Renal pelvis (tissue), 4 donors: Measurements from ENCODE around the gene MYL3. TPM values are rescaled to one million over a fixed set of nuclear protein-coding genes. Genes with fewer than 3 reads are reported as not detected.

Experiments
- DNase-seq: peaks from one replicate; pipeline ENCODE4 v3.0.0-alpha.2; 2013
- polyA plus RNA-seq, 3 donors: library from polyadenylated mRNA; unstranded; fragments of 120-200 nt; gene quantifications; one replicate each; pipeline ENCODE4 v1.2.1, GENCODE V29; 2013; ENCODE audit not compliant: insufficient read length in 3 of 3

MYL3 gene
- polyA plus RNA-seq, 3 donors: 25.0 to 28.2 (median 25.4) TPM

DNA sequence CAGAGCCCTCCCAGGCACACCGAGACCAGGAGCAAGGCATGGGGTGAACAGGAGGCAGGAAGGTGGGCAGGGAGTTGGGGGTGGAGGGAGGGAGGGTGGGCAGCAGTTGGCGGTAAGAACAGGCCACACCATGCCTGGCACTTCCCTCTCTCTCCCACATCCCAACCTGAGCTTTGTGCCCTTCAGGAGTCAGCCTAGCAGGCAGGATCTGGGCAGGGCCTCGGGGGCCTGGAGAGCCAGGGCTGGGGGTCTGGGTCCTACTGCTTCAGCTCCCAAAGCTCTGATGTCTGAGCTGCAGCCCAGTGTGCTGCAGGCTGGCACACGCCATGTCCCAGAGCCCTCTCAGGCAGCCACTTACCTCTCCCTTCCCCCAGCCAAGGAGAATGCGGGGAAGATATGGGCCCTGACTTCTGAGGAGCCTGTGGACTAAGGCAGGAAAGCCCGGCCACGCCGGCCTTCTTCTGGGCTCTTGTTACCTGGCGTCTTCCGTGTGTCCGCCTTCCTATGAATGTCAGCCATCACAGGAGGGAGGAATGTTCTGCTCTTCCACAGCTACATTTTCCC is 2.9 kb upstream of the MYL3 start:
- DNase-seq: no peak

DNA sequence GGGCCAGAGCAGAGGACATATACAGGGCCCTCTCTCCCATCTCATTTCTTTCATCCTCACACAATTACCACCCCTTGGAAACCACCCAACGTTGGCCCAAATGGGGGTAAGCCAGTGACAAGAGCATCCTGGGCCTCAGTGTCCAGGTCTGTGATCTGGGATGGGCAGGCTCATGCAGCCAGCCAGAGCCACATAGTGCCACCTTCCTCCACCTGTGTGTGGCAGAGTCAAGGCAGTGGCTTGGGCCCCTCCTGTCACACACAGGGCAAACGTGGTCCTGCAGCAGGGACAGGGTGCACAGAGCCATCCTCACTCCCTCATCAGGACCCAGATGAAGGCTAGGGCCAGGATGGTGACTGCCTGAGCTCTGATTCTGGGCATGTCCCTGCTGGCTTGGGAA is 2.3 kb upstream of the MYL3 start:
- DNase-seq: no peak

DNA sequence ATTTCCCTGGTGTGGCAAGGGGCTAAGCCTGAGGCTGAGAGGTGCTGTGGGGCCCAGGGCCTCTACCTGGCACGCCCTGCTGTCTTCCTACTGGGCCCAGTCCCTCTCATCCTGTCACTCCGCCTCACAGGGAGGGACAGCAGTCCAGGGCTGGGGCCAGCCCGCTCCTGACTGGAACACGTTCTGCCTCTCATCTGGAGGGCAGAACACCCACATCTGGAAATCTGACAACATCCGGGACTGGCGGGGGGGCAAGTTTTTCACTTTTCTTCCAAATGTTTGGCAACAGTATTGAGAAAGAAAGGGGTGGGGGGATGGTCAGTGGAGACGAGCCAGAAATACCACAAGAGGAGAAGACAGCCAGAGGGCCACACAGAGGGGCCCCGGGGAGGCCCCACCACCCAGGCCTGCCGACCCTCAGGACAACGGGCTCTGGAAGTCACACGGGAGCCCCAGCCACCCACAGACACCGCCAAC is 1.8 kb upstream of the MYL3 start:
- no peak for DNase-seq

DNA sequence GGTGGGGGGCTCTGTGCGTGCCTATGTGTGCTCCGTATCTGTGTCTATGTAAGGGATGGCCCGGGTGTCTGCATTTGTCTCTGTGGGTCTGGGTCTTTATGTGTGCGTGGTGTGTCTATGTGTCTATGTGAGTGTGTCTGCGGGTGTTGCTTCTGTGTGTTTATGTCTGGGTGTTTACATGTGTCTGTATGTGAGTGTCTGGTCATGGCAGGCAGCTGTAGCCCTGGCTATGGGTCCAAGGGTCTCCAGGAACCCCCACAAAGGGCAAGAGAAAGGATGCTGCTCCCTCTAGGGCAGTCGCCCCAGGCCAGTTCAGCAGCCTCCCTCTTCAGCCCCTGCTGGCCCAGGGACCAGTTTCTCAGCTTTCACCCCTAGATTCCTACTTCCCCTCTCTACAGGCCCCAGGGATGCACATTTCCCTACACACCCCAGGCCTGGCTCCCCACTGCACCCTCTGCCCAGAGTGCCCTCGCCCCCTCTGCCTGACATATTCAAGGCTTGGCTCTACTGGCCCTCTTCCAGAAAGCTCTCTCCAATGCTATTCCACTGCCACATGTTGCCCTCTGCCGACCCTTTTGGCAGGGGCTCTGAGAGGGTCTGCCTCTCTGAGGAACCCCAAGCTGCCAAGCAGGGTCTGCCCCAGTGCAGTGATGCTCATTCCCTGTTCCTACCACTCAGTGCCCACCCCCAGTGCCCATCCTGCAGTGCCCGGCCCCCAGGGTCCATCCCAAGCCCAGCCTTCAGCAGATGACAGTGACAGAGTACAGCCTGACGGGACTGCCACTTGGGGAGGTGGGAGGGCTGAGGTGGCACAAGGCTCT is 1.0 kb upstream of the MYL3 start:
- no peak for DNase-seq

DNA sequence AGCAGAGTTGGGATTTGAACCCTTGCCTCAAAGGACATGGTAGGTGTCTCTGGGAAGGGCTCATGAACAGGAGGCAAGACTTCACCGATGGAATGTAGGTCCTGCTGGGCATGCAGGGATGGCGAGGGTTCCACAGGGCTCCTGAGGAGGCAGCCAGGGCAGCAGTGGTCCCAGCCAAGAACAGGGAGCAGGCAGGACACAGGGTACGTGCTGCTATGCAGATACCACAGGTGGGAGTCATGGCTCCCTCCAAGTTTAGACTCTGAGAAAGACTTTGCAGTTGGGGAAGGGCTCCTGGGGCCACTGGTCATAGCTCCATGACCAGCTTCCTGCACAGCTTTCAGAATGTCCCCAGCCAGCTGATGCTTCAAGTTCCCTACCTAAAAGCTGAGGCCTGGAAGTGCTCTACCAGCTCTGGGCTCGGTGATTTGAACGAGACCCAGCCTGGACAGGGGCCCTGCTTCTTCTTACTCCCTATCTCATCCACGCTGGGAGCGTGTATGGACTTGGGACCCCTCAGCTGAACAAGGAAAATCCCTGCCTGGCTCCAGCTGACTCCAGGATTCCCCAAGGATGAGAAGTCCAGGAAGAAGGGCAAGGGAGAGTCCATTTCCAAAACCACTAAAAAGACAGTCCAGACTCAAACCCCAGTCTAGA is 747 bp downstream of the MYL3 start:
- no peak for DNase-seq

DNA sequence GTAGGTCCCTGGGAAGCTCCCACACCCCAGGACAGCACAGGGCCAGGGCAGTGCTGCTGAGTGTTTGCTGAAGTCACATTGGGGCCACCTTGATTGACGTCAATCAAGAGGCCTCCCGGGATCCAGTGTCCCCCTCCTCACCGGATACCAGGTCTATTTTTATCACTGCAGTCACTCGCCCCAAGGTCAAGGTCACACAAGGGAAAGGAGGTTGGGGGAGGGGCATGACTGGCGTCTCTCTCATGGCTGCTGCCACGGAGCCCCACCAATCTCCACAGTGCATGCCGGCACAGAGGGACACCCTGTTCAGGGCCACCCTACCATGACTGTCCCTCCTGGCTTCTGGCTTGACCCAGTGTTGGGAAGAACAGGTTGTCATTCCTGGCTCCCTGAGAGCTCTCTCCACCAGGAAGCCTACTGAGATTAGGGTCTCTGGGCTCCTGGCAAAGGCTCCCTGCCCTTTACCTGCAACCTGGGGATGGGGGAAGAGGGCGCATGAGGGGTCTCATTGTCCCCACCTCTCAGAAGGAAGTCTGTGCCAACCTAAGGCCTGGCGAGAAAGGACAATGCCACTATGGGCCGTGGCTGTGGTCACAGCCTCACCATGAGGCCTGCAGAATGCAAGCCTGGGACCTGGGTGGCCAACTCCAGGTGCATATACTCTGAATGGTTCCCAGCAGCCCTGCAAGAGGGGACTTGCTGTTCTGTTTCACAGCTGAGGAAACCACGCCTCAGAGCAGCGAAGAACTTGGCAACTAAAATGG is 1.5 kb downstream of the MYL3 start:
- no peak for DNase-seq

DNA sequence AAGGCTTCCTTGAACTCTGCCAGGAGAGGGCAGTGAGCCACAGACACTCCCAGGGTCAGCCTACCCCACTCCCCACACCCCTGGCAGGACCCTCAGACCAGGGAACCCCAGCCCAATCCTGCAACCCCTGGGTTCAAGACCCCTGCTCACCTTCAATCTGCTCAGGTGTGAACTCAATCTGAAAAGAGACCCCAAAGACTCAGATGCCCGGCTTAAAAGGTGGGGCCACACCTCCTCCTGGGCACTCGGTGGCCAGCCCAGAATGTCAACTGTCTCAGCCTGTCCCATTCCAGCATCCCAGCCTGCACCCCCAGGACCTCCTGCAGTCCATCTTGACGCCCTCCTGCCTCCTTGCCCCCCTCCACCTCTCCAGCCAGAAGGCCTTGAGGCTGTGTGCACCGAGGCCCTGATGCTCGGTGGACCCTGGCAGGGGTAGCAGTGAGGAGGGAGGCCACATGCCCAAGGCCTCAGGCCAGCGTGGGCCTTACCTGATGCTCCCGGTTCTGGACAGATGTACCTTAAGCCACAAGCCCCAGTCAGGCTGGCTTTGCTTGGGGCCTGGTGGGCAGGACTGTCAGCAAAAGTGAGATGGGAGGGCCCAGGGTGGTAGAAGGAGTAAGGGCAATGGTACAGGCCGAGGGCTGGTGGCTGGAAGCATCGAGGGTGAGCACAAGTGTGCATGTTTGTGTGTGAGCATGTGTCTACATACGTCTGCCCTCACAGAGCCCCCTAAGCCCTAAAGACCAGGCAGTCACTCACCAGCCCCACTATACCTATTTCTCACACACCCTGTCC is 2.2 kb downstream of the MYL3 start:
- DNase-seq: no peak

DNA sequence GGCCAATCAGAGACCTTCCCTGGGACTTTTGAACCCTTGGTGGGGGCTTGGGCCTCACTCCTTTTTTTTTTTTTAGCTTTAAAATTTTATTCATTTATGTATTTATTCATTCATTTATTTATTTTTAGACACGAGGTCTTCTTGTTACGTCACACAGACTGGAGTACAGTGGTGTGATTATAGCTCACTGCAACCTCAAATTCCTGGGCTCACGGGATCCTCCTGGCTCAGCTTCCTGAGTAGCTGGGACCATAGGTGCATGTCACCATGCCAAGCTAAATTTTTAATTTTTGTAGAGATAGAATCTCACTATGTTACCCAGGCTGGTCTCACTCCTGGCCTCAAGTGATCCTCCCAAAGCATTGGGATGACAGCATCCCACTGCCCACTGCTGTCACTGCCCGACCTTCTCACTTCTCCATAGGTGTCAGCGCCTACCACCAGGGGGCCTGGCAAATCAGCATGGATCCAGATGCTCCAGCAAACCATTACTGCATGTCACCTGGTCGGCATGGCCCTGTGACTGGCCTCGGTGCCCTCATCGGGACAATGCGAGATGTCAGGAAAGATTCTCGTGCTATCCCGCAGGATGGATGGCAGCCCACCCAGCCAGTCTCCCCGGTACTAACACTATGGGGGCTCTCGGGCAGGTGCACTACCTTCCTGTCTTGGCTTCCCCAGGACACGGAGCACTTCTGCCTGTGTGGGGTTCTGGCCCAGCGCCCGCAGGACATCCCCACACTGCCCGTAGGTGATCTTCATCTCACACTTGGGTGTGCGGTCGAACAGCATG is 3.0 kb downstream of the MYL3 start:
- DNase-seq: no peak

DNA sequence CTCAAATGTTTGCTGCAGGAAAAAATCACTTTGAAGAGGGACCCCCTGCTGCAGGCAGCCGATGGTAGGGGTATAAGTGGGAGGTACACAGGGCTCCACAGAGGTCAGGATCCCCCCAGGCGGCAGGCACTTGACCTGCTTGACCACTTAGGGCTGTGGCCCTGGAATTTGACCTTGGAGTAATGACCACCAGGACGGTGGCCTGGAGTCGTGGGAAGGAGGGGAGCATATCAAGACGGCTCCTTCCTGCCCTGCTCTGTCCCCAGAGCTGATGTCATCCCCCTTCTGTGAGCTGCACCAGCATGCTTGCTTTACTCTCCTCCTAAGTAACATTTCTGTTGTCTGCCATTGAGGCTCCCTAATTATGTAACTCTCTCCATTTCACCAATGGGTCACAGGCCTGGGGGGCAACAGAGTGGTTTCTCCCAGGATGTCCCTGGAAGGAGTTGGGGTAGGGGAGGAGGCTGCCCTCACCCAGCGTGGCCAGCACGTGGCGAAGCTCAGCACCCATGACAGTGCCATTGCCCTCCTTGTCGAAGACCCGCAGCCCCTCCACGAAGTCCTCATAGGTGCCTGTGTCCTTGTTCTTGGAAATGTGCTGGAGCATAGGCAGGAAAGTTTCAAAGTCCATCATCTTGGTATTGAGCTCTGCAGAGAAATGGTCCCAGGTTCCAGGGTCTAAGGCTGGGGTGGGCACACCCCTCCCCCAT is 4.1 kb downstream of the MYL3 start:
- no peak for DNase-seq

DNA sequence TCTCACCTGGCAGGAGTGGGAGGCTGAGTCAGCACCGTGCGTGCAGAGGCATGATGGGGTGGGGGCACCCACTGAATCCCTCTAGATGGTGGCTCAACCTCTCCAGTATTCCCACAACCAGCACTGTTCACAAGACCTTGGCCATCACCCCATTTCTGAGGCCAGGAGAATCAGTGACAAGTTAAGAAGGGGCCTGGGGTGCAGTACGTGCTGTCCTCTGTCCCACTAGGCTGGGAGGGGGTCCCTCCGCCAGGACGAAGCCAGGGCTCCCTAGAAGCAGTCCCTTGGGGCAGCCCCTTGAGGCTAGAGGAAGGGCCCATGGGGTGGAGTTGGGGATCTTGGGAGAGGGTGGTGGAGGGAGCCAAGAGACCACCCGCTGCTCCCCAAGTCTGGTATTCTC is 4.8 kb downstream of the MYL3 start:
- no peak for DNase-seq

DNA sequence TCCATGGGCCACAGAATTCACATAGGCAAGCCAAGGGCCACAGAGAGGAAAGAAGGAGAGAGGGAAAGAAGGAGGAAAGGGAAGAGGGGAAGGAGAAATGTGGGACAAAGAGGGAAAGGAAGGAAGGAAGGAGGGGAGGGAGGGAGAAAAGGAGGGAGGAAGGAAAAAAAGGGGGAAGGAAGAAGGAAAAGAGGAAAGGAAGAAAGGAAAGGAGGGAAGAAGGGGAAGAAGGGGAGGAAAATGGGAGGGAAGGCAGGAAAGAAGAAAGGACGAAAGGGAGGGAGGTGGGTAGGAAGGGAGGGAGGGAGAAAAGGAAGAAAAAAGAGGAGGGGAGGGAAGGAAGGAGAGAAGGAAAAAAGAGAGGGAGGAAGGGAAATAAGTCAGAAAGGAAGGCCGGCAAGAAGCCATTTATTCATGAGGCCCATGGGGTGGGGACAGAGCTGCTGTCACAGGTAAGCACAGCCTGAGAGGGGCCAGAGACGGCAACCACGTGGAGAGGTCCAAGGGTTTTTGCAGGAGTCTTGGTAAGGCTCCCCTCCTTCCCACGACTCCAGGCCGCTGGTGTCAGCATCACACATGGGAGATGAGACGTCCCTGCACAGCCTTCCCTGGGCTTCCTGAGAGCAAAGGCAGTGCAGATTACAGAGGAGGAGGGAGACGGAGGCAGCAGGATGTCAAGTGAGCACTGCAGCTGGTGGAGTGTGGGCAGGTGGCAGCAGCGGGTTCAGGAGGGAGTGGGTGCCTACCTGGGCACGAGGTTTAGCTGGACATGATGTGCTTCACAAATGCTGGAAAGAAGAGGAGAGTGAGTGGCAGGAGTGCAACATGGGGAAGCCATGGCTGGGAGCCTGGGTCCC is 5.5 kb downstream of the MYL3 start:
- DNase-seq: no peak

DNA sequence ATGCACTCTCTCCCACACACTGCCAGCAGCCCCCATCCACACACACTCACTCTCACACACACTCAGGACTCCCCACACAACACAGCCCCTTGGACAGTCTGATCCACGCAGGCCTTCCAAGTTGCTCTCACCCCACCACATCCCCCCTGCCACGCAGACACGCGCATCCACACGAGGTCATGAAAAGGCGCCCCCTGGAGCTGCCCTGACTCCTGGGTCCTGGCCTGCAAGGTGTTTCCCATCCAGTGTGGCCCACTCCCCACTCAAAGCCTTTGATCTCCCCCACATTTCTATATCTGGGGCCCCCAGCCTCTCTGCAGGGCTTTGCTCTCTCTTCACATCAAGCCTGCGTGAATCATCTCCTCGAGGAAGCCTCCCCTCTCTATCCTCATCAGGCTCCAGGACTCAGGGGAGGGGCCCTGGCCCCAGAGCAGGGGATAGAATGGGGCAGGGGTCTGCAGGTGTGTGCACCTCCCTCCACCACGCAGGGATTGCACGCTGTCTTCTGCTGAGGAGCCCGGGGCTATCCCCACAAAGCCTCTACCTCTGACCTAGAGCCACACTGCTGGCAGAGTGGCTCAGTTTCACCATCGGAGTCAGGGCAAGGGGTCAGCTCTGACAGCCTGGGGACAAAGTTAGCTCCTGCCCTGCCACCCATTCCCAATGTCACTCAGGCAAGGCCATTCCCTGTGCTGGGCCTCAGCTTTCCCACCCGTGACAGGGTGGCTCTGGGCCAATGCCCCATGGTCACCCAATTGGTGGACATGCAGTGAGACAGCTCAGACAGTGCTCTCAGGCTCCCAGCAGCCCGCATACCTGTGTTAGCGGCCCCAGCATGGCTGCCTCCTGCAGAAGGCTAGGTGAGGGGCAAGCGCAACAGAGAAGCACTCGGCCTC is 6.4 kb downstream of the MYL3 start:
- no peak for DNase-seq

DNA sequence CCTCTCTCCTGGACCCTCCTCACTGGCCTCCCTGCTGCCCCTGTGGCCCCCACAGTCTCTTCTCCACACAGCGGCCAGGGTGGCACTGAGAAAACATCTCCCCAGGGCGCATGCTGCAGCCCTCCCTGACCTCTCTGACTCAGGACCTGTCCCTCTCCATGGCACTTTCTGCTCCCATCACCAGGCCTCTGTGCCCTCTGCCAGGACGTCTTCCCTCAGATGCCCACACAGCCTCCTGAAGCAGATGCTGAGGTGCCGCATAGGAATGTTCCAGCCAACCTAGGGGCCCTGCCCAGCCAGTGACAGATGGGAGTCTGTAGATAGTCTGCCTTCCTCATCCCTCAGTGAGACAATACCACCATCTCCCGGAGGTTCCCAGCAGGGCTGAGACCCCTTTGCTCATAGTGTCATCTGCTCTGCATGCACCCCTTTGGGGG is 8.7 kb downstream of the MYL3 start:
- DNase-seq: no peak

DNA sequence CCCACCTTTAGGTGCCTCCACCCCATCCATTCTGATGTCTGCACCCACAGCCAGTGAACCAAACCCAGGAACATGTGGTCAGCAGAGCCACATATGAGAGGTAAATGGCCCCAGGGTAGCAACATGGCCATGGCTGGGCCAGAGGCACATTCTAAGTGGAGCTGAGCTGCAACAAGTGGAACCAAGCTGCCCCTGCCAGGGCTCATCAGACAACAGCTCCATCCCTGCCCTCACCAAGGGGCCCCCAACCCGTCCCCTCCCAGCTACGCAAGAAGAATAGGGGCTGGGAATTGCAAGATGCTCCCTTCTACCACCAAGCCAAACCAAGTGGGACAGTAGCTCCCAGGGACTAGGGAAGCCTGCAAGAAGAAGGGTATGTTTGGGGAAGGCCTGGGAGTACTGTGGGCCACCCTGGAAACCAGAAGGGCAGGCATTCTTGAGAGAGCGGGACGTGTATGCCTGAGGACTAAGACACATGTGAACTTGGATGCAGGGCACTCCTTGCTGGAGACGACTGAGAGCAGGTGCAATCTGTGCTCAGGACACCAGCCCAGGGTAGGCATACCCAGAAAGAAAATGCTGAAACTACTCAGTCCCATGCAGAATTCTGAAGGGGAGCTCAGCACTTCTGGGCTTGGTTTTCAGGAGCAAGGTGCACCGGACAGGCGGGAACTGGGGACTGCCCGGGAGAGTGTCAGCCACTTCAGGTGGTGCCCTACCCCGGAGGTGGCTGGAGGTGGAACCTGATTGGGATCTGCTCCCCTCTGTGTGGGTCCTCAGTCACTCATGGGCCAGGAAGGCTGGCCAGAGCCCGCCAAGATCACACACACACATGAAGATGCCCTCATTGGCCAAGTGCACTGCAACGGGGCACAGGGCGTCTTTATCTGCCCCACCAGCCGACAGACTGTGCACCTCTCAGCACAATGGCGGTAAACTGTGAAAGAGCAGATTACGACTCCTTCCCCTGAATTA is 9.5 kb downstream of the MYL3 start:
- DNase-seq: no peak

DNA sequence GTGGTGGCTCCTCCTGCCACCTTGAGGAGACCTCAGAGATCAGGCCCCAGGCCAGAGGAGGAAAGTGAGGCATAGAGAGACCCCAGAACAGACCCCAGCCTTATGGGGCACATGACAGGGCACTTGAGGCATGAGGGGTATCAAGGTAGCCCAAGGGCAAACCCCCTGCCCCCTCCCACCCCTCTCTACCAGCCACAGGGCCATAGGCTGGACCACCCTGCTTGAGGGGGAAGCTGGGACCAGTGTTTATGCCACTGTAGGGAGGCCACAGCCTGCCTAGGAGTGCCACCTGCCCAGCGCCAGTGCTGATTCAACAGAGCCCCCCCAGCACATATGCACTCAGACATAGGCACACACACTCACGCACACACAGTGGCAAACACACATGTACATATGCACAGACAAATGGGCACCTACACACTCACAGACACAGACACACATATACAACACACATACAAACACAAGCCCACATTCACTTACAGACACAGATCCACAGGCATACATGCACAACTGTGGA is 10.3 kb downstream of the MYL3 start:
- DNase-seq: no peak

DNA sequence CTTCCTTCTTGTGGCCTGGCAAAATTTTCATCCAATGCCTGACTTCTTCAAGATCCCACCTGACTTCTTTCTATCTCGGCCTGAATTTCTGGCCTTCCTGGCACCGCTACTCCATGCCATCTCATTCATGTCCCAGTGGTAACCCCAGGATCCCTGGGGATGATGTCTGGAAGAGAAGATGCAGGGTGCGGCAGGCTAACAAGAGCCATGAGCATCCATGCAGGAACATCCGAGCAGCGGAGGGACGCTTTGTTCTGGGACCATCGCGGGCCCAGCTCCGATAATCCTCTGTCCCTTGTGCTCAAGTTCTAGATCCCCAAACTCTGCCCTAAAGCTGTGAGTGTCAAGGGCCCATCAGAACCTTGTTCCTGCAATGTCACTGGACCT is 10.9 kb downstream of the MYL3 start:
- DNase-seq: no peak
